ENCODE measurements around the gene ACBD5. TPM values are rescaled to one million over a fixed set of nuclear protein-coding genes. Genes with fewer than 3 reads are reported as not detected.
A peak's percentile ranks its signal among the peaks of the same experiment; 100 is the strongest.
"Not testable (repeated sequence)": the region's sequence is repeated elsewhere in the genome, so short reads cannot be mapped to it uniquely, and the experiment has no call there.

ACBD5 gene, protein sequence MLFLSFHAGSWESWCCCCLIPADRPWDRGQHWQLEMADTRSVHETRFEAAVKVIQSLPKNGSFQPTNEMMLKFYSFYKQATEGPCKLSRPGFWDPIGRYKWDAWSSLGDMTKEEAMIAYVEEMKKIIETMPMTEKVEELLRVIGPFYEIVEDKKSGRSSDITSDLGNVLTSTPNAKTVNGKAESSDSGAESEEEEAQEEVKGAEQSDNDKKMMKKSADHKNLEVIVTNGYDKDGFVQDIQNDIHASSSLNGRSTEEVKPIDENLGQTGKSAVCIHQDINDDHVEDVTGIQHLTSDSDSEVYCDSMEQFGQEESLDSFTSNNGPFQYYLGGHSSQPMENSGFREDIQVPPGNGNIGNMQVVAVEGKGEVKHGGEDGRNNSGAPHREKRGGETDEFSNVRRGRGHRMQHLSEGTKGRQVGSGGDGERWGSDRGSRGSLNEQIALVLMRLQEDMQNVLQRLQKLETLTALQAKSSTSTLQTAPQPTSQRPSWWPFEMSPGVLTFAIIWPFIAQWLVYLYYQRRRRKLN
- total RNA-seq = 10.8 TPM

DNA sequence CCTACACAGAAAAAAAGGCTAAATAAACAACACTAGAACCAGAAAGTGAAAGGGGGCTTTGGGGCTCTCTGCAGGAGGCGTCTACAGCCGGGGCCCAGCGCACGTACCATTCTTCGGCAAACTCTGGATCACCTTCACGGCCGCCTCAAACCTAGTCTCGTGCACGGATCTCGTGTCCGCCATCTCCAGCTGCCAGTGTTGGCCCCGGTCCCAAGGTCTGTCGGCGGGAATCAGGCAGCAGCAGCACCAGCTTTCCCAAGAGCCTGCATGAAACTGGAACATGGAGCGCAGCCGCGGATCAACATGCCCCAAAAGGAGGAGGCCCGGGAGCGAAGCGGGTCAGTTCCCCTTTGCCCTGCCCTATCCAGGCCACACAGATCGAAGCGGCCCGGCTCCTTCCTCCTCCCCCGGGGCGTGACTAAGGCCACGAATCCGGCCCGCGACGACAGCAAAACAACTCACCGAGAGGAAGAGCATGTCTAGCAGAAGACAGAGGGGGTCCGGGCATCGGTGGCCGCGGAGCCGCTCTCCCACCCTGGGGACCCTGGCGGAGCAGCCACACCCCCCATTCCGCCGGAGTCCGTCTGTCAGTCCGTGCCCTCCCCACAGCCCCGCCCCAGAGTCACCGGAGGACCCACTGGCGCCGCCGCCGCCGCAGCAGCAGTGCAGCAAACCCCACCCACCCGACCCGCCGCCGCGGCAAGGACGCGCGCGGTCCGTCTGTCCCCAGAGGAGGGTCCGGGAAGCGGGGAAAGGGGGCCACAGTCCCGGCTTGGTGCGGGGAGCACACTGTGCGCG, at the start of gene ACBD5:
TSS of gene ACBD5 (minus strand) at position 586 of the 798 bp plus-strand sequence. CDS start at position 477, 109 bp downstream.
- DNase-seq (ENCODE audit: low read depth in 2 of 3, low spot score in 2 of 3) = peak; percentile 47 to 86 (median 79)

DNA sequence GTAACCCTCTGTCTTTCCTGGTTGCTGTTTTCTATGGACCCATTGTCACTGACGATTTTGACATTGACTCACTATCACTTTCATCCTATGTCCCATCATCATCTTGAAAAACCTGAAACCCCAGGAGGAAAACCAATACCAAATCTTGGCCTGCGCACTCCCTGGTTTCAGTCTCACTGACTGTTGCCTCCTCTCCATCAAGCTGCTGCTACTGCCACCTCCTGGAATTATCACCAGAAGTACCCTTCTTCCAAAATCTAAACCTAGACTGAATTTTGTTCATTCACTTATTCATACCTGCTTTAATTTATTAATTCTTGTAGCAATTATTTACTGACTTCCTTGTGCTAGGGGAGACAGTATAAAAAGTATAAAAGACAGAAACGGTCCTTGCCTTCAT, 44.5 kb upstream of the ACBD5 start:
- DNase-seq (ENCODE audit: low read depth in 2 of 3, low spot score in 2 of 3) = peak in 2 of 3 donors; percentile 33 to 57

DNA sequence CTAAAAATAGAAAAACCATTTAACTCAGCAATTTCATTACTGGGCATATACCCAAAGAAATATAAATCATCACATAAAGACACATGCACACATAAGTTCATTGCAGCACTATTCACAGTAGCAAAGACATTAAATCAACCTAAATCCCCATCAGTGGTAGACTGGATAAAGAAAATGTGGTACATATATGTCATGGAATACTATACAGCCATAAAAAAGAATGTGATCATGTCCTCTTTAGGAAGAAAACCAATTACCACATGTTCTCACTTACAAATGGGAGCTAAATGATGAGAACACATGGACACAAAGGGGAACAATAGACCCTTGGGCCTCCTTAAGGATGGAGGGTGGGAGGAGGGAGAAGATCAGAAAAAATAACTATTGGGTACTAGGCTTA, 36.0 kb upstream of the ACBD5 start:
- no peak for DNase-seq (ENCODE audit: low read depth in 2 of 3, low spot score in 2 of 3)

DNA sequence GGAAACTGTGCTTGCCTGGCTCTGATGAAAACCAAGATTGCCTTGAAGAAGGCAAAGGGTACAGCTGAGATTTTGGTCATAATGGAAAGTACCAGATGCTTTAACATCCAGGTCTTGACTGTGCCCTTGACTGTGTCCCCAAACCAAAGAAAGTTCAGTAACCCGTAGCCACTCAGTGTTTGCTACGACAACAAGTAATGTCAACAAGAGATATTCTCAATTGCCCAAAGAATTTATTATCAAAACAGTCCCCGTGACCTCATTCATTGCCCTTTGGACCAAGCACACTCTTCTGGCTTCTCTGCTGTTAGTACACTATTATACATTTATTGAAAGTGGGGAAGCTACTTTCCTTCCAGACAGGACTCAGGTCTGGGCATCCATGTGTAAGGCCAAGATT, 25.4 kb upstream of the ACBD5 start:
- not testable (repeated sequence) for DNase-seq (ENCODE audit: low read depth in 2 of 3, low spot score in 2 of 3)

DNA sequence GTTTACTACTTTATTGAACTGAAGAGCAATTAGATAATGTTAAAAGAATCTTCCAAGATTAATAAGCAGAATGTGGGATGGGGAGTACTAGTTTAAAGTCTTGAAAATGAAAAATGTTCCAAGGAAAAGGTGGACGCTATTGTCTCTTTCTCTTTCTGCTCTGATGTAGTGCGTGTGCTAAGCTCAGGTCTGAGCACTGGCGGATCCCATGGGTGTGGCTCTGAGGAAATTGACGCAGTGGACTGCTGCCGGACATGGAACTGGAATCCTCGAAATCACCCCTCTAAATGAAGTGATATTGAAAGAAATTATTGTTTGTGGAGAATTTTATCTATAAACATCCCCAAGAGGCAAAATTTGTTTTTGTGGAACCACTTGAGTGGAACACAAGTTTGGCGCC, 22.2 kb upstream of the ACBD5 start:
- DNase-seq (ENCODE audit: low read depth in 2 of 3, low spot score in 2 of 3) = not testable (repeated sequence)

DNA sequence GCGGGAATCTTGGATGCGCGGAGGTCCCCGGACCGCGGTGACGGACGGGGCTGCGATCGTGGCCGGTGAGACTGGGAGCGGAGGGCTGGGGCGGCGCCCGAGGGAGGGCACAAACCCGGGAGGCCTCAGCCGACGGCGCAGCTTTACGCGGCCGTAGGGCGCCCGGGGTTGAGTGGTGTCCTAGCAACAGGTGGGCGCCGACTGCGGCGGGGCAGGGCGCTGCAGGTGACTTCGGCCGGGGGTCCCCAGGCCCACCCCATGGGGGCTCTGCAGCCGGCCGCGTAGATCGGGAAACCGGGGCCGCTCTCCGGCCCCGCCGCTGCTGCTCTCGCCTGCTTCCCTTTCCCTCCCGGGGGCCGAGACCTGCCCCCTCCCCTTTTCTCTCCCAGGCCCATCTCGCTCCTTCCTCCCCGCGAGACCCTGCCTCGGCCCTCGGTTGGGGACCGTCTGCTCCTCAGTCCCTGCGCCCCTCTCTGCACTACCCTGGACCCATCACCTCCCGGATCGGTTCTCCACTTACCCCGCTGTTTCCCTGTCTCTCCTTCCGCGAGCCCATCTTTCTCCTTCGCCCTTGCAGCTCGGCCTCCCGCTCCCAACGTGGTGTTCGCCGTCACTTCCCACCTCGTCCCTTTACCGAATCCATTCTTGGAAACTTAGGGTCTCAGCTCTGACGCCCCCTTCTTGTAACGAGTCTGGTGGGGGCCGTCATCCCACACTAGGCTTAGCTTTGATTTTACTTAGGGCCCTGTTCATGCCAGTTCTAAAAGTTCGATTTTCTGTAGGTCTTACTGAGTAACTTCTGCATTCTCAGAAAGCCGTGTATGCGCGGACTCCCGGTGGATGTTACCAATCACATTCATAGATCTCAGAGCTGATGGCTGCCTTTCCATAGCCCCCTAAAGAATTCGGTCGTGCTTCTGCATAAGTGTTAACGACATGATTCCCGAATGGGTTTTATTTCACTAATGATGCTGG, 18.5 kb upstream of the ACBD5 start:
- peak in 2 of 3 donors; percentile 31 to 33 for DNase-seq (ENCODE audit: low read depth in 2 of 3, low spot score in 2 of 3)

DNA sequence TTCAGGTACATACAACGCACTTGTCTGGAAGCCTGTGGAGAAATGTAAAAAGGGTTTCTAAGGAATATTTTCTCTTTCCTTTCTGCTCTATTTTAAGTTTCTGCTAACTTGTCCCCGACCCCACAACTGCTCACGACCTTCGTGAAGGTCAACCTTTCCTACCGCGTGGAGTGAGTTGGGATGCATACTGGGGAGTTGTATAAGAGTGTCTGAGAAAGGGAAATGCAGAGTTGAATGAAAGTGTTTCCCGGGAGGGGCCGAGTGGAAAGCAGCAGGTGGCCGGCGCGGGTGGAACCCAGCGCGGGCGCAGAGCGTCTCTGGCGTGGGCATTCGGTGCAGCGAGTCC, 17.9 kb upstream of the ACBD5 start:
- DNase-seq (ENCODE audit: low read depth in 2 of 3, low spot score in 2 of 3) = no peak

DNA sequence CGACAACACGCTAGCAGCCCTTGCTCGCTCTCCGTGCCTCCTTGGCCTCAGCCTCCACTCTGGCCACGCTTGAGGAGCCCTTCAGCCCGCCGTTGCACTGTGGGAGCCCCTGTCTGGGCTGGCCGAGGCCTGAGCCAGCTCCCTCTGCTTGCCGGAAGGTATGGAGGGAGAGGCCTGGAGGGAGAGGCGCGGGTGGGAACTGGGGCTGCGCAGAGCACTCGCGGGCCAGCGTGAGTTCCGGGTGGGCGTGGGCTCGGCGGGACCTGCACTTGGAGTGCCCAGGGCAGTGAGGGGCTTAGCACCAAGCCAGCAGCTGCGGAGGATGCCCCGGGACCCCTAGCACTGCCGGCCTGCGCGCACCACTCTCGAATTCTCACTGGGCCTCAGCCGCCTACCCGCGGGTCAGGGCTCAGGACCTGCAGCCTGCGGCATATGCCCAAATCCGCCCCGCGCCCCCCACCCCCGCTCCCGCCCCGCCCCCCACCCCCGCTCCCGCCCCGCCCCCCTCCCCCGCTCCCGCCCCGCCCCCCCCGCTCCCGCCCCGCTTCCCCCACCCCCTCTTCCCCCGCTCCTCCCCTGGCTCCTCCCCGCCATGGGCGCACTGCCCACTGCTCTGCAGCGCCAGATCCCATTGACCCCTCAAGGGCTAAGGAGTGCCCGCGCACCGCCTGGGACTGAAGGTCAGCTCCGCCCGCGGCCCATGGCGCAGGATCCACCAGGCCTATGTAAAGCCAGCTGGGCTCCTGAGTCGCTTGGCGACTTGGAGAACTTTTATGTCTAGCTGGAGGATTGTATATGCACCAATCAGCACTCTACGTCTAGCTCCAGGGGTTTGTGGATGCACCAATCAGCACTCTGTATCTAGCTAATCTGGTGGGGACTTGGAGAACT, 15.9 kb upstream of the ACBD5 start:
- DNase-seq (ENCODE audit: low read depth in 2 of 3, low spot score in 2 of 3) = no peak

DNA sequence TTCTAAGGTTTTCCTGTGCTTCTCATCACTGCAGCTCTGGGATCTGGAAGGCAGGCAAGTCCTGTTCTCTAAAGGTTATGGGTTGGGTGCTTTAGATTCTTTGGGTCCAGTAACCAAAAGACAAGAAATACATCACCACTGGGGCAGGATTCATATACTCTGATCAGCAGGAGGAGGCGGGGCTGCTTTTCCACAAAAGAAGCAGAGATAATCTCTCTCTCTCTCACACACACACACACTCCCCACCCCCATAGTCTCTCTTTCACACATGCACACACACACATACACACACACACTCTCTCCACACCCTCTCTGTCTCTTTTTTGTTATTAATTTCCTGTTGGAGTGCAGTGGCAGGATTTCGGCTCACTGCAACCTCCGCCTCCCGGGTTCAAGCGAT, 13.0 kb upstream of the ACBD5 start:
- no peak for DNase-seq (ENCODE audit: low read depth in 2 of 3, low spot score in 2 of 3)

DNA sequence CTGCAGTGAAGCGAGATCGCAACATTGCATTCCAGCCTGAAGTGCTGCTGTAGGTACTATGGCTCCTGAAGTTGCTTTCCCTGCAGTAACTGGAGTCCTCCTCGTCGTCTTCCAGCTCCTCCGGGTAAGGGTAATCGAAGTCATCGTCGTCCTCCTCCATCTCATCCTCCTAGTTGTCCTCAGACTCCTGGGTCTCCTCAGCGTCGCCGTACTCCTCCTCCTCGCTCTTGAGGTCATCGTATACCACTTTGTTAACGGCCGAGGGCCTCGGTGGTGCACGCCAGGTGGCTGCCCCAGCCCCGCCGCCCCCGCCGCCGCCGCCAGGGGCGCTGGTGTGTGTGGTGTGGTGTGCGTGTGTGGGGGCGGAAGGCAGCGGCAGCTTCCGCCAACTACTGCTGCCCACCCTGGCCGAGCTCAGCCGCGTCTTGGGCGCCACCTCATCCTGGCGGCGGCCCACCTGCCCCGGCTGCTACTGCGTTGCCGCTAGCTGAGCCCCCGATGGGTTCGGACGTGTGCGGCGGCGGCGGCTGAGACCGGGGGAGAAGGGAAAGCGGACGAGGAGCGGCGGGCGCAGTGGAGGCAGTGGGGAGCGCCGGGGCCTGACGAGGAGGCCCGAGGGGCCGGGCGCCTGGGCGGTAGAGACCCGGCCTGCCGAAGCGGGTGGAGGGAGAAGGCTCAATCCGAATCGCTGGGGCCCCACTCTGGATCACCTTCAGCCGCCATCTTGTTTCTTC, 11.8 kb upstream of the ACBD5 start:
- peak; percentile 41 to 88 (median 79) for DNase-seq (ENCODE audit: low read depth in 2 of 3, low spot score in 2 of 3)

DNA sequence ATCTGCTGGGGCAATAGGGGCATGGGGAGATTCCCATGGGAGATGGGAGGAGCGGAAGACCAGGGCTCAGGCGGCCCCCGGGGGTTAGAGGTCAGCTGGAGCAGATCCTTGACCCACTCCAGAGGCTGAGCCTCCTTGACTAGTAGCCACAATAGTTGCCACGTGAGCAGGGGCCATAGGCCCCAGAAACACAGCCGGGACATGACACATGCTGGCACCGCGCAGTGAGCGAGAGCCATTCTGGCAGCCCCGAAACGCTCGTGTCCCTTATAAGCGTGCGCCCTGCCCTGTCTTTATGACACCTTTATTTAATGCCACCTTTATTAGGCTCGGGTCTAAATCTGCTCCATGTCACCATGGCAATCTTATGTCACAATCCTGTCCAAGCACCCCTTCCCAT, 11.0 kb upstream of the ACBD5 start:
- DNase-seq (ENCODE audit: low read depth in 2 of 3, low spot score in 2 of 3) = no peak

DNA sequence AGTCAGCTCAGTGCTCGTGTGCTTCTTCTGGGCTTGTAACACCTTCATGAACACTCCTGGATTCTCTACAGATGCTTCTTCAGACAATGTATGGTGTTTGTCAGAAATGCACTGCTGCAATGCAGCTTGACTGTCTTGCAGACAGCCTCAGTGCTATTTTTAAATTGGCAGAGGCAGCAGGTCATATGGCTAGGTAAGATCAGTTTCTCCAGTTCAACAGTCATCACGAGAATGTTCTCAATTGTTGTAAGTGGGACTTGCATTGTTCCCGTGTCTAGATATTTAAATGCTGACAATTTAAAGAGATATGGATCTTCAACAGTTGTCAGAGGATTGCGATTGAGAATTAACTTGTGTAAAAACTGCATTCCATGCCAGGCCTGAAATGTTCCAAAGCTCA, 7.6 kb upstream of the ACBD5 start:
- DNase-seq (ENCODE audit: low read depth in 2 of 3, low spot score in 2 of 3) = no peak

DNA sequence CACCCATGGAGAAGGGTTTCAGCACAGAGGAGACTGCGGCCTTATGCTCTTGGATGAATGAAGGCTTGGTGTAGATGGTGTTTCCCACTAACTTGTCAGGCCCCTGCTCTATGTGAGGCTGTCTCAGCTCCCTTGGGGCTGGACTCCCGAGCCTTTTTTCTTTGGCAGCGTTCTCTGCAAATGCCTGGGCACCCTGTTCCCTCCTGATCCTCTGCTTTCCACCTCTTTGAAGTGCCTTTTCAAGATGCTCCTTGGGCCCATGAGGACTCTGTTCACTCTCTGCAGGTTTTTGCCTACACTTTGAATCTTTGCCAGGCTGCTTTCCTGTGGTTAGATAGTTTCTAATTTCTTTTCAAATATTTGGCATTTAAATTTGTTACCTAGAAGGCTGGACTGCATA, 6.8 kb upstream of the ACBD5 start:
- DNase-seq (ENCODE audit: low read depth in 2 of 3, low spot score in 2 of 3) = no peak

DNA sequence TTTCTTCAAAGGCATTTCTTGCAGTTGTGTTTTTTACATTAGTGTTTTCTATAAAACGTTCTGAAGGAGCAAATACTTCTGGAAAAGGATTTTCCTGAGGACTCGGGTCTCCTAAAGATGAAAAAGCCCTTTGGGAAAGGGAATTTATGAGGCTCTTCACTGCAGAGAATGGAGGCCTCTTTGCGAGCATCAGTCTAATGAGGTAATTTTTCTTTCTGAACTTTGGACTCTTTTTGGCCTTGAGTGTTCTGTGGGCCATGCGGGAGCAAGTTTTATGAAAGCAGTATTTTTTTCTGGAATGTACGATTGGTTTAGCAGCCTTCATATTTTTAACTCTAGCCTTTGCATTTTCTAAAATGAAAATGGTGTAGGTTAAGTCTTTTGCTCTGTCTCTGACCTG, 6.4 kb upstream of the ACBD5 start:
- DNase-seq (ENCODE audit: low read depth in 2 of 3, low spot score in 2 of 3) = no peak

DNA sequence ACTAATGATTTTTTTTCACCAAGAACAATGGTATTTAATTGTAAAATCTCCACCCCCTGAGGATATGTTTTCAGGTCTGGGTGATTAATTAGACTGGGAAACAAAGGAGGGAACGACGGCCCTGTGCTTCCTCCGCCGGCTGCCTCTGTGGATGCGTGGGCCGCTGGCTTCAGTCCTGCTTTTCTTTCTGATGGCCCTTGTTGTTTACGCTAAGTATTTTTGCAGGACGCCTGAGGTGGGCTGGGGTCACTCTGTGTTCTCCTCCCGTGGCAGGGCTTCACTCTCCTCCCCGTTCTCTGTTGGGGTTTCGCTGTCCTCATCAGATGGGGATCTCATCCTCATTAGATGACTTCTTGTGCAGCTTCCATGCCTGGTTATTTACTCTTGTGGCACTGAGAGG, 5.2 kb upstream of the ACBD5 start:
- no peak for DNase-seq (ENCODE audit: low read depth in 2 of 3, low spot score in 2 of 3)

DNA sequence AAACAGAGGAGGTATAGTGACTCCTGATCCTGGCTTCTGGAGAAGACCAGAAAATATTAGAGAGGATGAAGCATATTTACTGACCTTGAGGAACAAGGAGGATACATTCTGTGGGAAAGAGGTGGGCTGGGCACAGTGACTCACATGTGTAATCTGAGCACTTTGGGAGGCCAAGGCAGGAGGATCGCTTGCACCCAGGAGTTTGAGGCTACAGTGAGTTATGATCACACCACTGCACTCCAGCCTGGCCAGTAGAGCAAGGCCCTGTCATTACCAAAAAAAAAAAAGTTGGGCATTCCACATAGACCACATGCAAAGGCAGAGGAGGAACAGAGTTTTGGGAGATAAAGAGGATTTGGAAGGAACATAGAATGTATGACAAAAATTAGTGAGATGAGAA, 4.4 kb upstream of the ACBD5 start:
- DNase-seq (ENCODE audit: low read depth in 2 of 3, low spot score in 2 of 3) = no peak

DNA sequence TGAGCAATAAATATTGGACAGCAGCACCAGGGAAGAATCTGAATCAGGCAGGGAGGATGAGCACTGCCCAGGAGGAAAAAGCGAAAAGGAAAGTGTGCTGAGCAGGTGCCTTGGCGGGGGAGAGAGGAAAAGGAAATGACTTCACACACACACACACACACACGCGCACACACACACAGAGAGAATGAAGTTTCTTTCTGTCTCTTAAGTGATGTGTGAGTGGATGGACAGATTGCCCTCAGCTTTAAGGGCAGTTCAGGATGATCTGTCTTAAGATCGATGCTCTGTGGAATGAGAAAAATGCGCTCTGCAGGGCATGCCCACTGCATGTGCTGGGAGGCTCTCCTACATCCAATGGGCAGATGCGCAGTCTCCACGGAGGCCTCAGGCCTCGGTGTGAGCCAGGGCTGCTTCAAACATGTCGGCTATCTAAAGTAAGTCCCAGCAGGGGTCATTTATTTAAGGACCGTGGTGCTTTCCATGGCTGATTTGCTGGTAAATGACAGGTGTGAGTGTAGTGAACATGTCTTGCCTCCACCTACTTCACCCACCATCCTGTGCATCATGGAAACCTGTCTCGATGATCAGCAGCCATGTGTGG, 2.5 kb upstream of the ACBD5 start:
- DNase-seq (ENCODE audit: low read depth in 2 of 3, low spot score in 2 of 3) = peak; percentile 52 to 86 (median 79)

DNA sequence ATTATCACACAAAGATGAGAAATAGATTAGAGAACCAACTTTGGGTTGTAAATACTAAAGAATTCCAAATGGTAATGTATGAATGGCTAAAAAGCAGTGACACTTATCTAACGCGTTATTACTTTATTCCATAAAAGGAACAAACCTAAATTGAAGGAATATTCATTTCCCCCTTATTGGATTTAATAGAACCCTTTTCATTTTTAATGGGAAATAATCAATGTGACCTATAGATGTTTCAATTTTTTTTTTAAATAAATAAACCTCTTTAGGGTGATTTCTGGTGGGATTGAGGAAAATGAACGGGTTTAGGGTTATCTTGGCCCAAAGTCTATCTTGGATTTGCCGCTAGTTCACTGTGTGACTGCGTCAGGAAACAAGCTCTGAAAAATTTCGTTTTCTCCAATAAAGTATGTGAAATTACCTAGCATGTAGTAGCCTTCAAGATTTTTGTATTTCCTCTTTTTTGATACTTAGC, 1.9 kb upstream of the ACBD5 start:
- no peak for DNase-seq (ENCODE audit: low read depth in 2 of 3, low spot score in 2 of 3)

Data from hematopoietic multipotent progenitor cell (in vitro differentiated cells).